ENCODE measurements around the gene ACTR10. TPM values are rescaled to one million over a fixed set of nuclear protein-coding genes. Genes with fewer than 3 reads are reported as not detected.

Gene ACTR10
- total RNA-seq, 1 experiment from 2014 or later = 30.9 TPM

GRCh38 chr14:58238252-58239243, 38.6 kb downstream of the ACTR10 start:
- DNase-seq (ENCODE audit: low spot score) (no peak), ATAC-seq (peak; percentile 60)
- CTCF ChIA-PET = no interaction called here
- no peak for TF ChIP-seq SMAD4 (CRISPR knock-in tag; IDR thresholded peaks at IDR 0.05)
- peak; percentile 96 for TF ChIP-seq ZNF121 (CRISPR knock-in tag; IDR thresholded peaks at IDR 0.05)
- TF ChIP-seq, protein P1, sequence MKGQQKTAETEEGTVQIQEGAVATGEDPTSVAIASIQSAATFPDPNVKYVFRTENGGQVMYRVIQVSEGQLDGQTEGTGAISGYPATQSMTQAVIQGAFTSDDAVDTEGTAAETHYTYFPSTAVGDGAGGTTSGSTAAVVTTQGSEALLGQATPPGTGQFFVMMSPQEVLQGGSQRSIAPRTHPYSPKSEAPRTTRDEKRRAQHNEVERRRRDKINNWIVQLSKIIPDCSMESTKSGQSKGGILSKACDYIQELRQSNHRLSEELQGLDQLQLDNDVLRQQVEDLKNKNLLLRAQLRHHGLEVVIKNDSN (CRISPR knock-in tag; IDR thresholded peaks at IDR 0.05) = no peak
- TF ChIP-seq, protein P2, sequence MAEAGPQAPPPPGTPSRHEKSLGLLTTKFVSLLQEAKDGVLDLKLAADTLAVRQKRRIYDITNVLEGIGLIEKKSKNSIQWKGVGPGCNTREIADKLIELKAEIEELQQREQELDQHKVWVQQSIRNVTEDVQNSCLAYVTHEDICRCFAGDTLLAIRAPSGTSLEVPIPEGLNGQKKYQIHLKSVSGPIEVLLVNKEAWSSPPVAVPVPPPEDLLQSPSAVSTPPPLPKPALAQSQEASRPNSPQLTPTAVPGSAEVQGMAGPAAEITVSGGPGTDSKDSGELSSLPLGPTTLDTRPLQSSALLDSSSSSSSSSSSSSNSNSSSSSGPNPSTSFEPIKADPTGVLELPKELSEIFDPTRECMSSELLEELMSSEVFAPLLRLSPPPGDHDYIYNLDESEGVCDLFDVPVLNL (CRISPR knock-in tag; IDR thresholded peaks at IDR 0.05; ENCODE audit: borderline replicate concordance, low read depth) = no peak
- no peak for TF ChIP-seq MYBL2 (CRISPR knock-in tag; IDR thresholded peaks at IDR 0.05)
- TF ChIP-seq GABPB1 (CRISPR knock-in tag; IDR thresholded peaks at IDR 0.05) = no peak
- no peak for TF ChIP-seq TEAD4 (CRISPR knock-in tag; IDR thresholded peaks at IDR 0.05)
- TF ChIP-seq, protein P3, sequence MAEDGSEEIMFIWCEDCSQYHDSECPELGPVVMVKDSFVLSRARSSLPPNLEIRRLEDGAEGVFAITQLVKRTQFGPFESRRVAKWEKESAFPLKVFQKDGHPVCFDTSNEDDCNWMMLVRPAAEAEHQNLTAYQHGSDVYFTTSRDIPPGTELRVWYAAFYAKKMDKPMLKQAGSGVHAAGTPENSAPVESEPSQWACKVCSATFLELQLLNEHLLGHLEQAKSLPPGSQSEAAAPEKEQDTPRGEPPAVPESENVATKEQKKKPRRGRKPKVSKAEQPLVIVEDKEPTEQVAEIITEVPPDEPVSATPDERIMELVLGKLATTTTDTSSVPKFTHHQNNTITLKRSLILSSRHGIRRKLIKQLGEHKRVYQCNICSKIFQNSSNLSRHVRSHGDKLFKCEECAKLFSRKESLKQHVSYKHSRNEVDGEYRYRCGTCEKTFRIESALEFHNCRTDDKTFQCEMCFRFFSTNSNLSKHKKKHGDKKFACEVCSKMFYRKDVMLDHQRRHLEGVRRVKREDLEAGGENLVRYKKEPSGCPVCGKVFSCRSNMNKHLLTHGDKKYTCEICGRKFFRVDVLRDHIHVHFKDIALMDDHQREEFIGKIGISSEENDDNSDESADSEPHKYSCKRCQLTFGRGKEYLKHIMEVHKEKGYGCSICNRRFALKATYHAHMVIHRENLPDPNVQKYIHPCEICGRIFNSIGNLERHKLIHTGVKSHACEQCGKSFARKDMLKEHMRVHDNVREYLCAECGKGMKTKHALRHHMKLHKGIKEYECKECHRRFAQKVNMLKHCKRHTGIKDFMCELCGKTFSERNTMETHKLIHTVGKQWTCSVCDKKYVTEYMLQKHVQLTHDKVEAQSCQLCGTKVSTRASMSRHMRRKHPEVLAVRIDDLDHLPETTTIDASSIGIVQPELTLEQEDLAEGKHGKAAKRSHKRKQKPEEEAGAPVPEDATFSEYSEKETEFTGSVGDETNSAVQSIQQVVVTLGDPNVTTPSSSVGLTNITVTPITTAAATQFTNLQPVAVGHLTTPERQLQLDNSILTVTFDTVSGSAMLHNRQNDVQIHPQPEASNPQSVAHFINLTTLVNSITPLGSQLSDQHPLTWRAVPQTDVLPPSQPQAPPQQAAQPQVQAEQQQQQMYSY (CRISPR knock-in tag; IDR thresholded peaks at IDR 0.05) = no peak
- H3K36me3 Mint-ChIP-seq = no peaks in the 10 kb centered on the region
- no peak overlapping the region for H3K4me3 Mint-ChIP-seq
- peaks cover 5% of the 10 kb centered on the region for H3K4me1 Mint-ChIP-seq
- no peaks in the 10 kb centered on the region for H3K9me3 Mint-ChIP-seq
- POLR2A ChIA-PET = no interaction called here
- H3K27ac Mint-ChIP-seq = no peak overlapping the region
- no peaks in the 10 kb centered on the region; the same call in 1 of the 2 replicates for H3K27me3 Mint-ChIP-seq (ENCODE audit: low read depth)

DNA sequence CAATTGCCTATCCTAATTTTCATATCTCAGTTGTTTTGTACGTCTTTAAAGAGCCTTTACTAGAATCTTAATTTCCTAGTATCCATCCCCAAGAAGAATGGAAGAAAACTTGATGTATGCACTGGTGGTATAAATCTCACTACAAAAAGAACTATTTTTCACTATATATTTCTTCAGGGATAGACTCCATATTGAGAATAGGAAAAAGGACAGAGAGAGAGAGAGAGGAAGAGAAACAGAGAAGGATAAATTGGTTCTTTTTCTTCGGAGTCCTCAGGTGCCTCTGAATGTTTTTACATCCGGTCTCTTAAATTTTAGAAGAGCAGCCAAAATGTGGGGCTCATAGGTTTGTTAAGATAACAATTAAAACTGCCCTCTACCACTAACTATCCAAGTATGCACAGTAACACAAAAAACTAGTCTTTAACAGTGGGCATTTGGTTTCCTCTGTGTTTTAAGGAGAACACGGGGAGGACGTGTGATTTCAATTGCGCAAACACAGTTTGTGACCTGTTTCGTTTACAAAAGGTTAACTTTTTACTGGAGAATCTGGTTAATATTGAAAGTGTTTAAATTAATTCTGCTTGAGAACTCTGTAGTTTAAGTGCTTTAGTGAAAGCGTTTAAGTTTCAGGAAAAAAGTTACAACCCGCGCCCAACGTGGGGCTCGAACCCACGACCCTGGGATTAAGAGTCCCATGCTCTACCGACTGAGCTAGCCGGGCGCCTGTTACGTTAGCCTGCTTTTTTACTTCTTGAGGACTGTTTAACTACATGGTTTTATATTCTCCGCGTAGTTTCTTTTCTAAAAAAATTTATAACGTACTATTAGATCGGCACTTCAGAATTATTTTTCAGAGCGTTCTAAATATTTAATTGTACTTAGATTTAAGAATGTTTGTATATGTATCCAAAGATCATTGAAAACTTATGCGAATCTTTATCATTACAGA, 39.6 kb downstream of the ACTR10 start:
- CTCF ChIA-PET = no interaction called here
- H3K27me3 Mint-ChIP-seq (ENCODE audit: low read depth) = no peaks in the 10 kb centered on the region; the same call in 1 of the 2 replicates
- peak; percentile 31 for ATAC-seq
- no peaks in the 10 kb centered on the region for H3K9me3 Mint-ChIP-seq
- POLR2A ChIA-PET = no interaction called here
- DNase-seq (ENCODE audit: low spot score) = peak; percentile 57
- peaks cover 12% of the 10 kb centered on the region for H3K4me1 Mint-ChIP-seq
- no peak overlapping the region for H3K27ac Mint-ChIP-seq
- H3K36me3 Mint-ChIP-seq = no peaks in the 10 kb centered on the region
- no peak overlapping the region for H3K4me3 Mint-ChIP-seq
- TF ChIP-seq TP53 (CRISPR knock-in tag; IDR thresholded peaks at IDR 0.05) = no peak
- TF ChIP-seq, protein P4, sequence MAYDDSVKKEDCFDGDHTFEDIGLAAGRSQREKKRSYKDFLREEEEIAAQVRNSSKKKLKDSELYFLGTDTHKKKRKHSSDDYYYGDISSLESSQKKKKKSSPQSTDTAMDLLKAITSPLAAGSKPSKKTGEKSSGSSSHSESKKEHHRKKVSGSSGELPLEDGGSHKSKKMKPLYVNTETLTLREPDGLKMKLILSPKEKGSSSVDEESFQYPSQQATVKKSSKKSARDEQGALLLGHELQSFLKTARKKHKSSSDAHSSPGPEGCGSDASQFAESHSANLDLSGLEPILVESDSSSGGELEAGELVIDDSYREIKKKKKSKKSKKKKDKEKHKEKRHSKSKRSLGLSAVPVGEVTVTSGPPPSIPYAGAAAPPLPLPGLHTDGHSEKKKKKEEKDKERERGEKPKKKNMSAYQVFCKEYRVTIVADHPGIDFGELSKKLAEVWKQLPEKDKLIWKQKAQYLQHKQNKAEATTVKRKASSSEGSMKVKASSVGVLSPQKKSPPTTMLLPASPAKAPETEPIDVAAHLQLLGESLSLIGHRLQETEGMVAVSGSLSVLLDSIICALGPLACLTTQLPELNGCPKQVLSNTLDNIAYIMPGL (CRISPR knock-in tag; IDR thresholded peaks at IDR 0.05) = peak; percentile 44; the same call in 1 of the 2 replicates
- no peak for TF ChIP-seq TEAD4 (CRISPR knock-in tag; IDR thresholded peaks at IDR 0.05)
- TF ChIP-seq FOXK1 (CRISPR knock-in tag; IDR thresholded peaks at IDR 0.05) = no peak
- no peak for TF ChIP-seq MYBL2 (CRISPR knock-in tag; IDR thresholded peaks at IDR 0.05)
- no peak for TF ChIP-seq MXD4 (CRISPR knock-in tag; IDR thresholded peaks at IDR 0.05; ENCODE audit: borderline replicate concordance)
- TF ChIP-seq, protein P5, sequence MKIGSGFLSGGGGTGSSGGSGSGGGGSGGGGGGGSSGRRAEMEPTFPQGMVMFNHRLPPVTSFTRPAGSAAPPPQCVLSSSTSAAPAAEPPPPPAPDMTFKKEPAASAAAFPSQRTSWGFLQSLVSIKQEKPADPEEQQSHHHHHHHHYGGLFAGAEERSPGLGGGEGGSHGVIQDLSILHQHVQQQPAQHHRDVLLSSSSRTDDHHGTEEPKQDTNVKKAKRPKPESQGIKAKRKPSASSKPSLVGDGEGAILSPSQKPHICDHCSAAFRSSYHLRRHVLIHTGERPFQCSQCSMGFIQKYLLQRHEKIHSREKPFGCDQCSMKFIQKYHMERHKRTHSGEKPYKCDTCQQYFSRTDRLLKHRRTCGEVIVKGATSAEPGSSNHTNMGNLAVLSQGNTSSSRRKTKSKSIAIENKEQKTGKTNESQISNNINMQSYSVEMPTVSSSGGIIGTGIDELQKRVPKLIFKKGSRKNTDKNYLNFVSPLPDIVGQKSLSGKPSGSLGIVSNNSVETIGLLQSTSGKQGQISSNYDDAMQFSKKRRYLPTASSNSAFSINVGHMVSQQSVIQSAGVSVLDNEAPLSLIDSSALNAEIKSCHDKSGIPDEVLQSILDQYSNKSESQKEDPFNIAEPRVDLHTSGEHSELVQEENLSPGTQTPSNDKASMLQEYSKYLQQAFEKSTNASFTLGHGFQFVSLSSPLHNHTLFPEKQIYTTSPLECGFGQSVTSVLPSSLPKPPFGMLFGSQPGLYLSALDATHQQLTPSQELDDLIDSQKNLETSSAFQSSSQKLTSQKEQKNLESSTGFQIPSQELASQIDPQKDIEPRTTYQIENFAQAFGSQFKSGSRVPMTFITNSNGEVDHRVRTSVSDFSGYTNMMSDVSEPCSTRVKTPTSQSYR (CRISPR knock-in tag; IDR thresholded peaks at IDR 0.05) = no peak
- TF ChIP-seq, protein P6, sequence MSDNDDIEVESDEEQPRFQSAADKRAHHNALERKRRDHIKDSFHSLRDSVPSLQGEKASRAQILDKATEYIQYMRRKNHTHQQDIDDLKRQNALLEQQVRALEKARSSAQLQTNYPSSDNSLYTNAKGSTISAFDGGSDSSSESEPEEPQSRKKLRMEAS (CRISPR knock-in tag; IDR thresholded peaks at IDR 0.05) = no peak
- TF ChIP-seq NR3C1 (CRISPR knock-in tag; conservative IDR thresholded peaks at IDR 0.05; ENCODE audit: low read depth) = no peak
- TF ChIP-seq, protein P7, sequence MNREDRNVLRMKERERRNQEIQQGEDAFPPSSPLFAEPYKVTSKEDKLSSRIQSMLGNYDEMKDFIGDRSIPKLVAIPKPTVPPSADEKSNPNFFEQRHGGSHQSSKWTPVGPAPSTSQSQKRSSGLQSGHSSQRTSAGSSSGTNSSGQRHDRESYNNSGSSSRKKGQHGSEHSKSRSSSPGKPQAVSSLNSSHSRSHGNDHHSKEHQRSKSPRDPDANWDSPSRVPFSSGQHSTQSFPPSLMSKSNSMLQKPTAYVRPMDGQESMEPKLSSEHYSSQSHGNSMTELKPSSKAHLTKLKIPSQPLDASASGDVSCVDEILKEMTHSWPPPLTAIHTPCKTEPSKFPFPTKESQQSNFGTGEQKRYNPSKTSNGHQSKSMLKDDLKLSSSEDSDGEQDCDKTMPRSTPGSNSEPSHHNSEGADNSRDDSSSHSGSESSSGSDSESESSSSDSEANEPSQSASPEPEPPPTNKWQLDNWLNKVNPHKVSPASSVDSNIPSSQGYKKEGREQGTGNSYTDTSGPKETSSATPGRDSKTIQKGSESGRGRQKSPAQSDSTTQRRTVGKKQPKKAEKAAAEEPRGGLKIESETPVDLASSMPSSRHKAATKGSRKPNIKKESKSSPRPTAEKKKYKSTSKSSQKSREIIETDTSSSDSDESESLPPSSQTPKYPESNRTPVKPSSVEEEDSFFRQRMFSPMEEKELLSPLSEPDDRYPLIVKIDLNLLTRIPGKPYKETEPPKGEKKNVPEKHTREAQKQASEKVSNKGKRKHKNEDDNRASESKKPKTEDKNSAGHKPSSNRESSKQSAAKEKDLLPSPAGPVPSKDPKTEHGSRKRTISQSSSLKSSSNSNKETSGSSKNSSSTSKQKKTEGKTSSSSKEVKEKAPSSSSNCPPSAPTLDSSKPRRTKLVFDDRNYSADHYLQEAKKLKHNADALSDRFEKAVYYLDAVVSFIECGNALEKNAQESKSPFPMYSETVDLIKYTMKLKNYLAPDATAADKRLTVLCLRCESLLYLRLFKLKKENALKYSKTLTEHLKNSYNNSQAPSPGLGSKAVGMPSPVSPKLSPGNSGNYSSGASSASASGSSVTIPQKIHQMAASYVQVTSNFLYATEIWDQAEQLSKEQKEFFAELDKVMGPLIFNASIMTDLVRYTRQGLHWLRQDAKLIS (CRISPR knock-in tag; IDR thresholded peaks at IDR 0.05; ENCODE audit: borderline replicate concordance) = no peak

Measured in WTC11 (cell line).